Endothelial cell of umbilical vein (primary cell): Measurements from ENCODE around the gene ECI1. TPM values are rescaled to one million over a fixed set of nuclear protein-coding genes. Genes with fewer than 3 reads are reported as not detected.
A peak's percentile ranks its signal among the peaks of the same experiment; 100 is the strongest.

Experiments
- BruUV-seq: library from RNA; stranded (reverse); fragments of 400-500 nt; replicated peaks from 2 replicates; lab custom pipeline; 2021; lab: Mats Ljungman, UMichigan
- CTCF ChIA-PET: fragments of 300-600, 350-600 bp; sonication (Branson Sonifier 250); formaldehyde crosslinking; loops from one replicate; lab custom pipeline; 2021; ENCODE audit warnings: antibody characterized with exemption, inconsistent platforms; lab: Charles Lee
- POLR2A ChIA-PET: fragments of 300-600, 350-600 bp; sonication (Branson Sonifier 250); formaldehyde crosslinking; loops from one replicate; lab custom pipeline; 2021; ENCODE audit warnings: antibody characterized with exemption, inconsistent platforms; lab: Charles Lee
- DNase-seq: peaks from one replicate; pipeline ENCODE4 v3.0.0-alpha.2; 2011; ENCODE audit warnings: low read depth, low spot score
- FAIRE-seq: peaks from 2 replicates; lab custom pipeline; 2011; peaks lifted over from hg19 to GRCh38; lab: Jason Lieb, UNC
- H2AFZ ChIP-seq: 2 replicates; pipeline ENCODE4 v1.6.0; 2012; ENCODE audit warnings: low read depth, low read length, control low read depth, inconsistent platforms
- H3K27ac ChIP-seq: 2 replicates; pipeline ENCODE4 v1.5.1; 2011; ENCODE audit warnings: low read depth, mild to moderate bottlenecking, control low read depth, low read length, moderate library complexity; ENCODE audit not compliant: insufficient read depth
- H3K27me3 ChIP-seq, 2 experiments: 2 replicates each; pipeline versions ENCODE4 v1.6.0 to v1.6.1; 2011; ENCODE audit warnings: low read length in 2 of 2, mixed read lengths in 1 of 2; ENCODE audit not compliant: control insufficient read depth in 2 of 2, insufficient read depth in 2 of 2
- H3K36me3 ChIP-seq, 2 experiments: 2 replicates in 1 of 2; 3 replicates in 1 of 2; pipeline ENCODE4 v1.5.1; 2011; ENCODE audit warnings: low read length in 2 of 2, mild to moderate bottlenecking in 1 of 2, moderate library complexity in 1 of 2; ENCODE audit not compliant: control insufficient read depth in 2 of 2, insufficient read depth in 2 of 2; ENCODE audit errors: extremely low read depth in 1 of 2
- H3K4me1 ChIP-seq: 3 replicates; pipeline ENCODE4 v1.5.1; 2011; ENCODE audit warnings: mild to moderate bottlenecking, low read length; ENCODE audit not compliant: control insufficient read depth, insufficient read depth; ENCODE audit errors: extremely low read depth
- H3K4me2 ChIP-seq: 2 replicates; pipeline ENCODE4 v1.6.1; 2011; ENCODE audit warnings: low read length, control low read depth, mixed read lengths; ENCODE audit not compliant: insufficient read depth
- H3K4me3 ChIP-seq, 3 experiments: fragments of 200-600 bp in 1 of 3; sonication (generic), shearing (Covaris generic) in 1 of 3; replicated peaks in 1 of 3; 2 replicates each; pipeline ENCODE4 v1.5.1; 2011 to 2016; ENCODE audit warnings: control low read depth in 3 of 3, low read length in 3 of 3, mild to moderate bottlenecking in 2 of 3, inconsistent platforms in 1 of 3, low read depth in 1 of 3, moderate library complexity in 1 of 3; ENCODE audit not compliant: insufficient read depth in 1 of 3
- H3K79me2 ChIP-seq: 2 replicates; pipeline ENCODE4 v1.6.0; 2012; ENCODE audit warnings: low read length, inconsistent platforms; ENCODE audit not compliant: control insufficient read depth, insufficient read depth
- H3K9ac ChIP-seq: replicated peaks from 2 replicates; pipeline ENCODE3; 2011; ENCODE audit warnings: low read length, control low read depth; ENCODE audit not compliant: insufficient read depth; ENCODE audit errors: extremely low read depth
- H3K9me1 ChIP-seq: replicated peaks from 3 replicates; pipeline ENCODE4 v1.6.0; 2011; ENCODE audit warnings: mild to moderate bottlenecking, low read length; ENCODE audit not compliant: control insufficient read depth, insufficient read depth; ENCODE audit errors: extremely low read depth
- H3K9me3 ChIP-seq: replicated peaks from 2 replicates; pipeline ENCODE4 v1.5.1; 2012; ENCODE audit warnings: low read length, inconsistent platforms; ENCODE audit not compliant: control insufficient read depth, insufficient read depth
- H4K20me1 ChIP-seq: replicated peaks from 2 replicates; pipeline ENCODE3; 2011; ENCODE audit warnings: mild to moderate bottlenecking, low read length; ENCODE audit not compliant: control insufficient read depth, insufficient read depth; ENCODE audit errors: extremely low read depth
- EZH2 ChIP-seq: IDR thresholded peaks from 2 replicates; pipeline ENCODE4 v1.6.1; 2012; ENCODE audit warnings: borderline replicate concordance, low read depth, mild to moderate bottlenecking, moderate library complexity, low read length, inconsistent platforms; ENCODE audit not compliant: severe bottlenecking
- FOS ChIP-seq: IDR thresholded peaks from 2 replicates; pipeline ENCODE4 v1.6.1; 2011; ENCODE audit warnings: mild to moderate bottlenecking, low read length, moderate library complexity, borderline replicate concordance; ENCODE audit not compliant: insufficient read depth
- GATA2 ChIP-seq: IDR thresholded peaks from 2 replicates; pipeline ENCODE4 v1.7.0; 2011; ENCODE audit warnings: low read depth, mild to moderate bottlenecking, moderate library complexity, mixed read lengths, low read length; ENCODE audit not compliant: insufficient read length, insufficient read depth
- JUN ChIP-seq: IDR thresholded peaks from 2 replicates; pipeline ENCODE4 v1.6.1; 2011; ENCODE audit warnings: borderline replicate concordance, low read depth; ENCODE audit not compliant: insufficient read length, insufficient read depth
- MYC ChIP-seq: IDR thresholded peaks from one replicate; pipeline ENCODE4 v1.6.1; 2011; ENCODE audit warnings: mild to moderate bottlenecking, low read depth, low read length
- POLR2A ChIP-seq: IDR thresholded peaks from 2 replicates; pipeline ENCODE4 v1.6.1; 2012; ENCODE audit warnings: low read depth, mild to moderate bottlenecking, control low read depth, low read length
- POLR2AphosphoS5 ChIP-seq: IDR thresholded peaks from 2 replicates; pipeline ENCODE4 v1.6.1; 2012; ENCODE audit warnings: low read depth, mild to moderate bottlenecking, control low read depth, low read length, moderate library complexity; ENCODE audit not compliant: insufficient read depth
- dilution Hi-C: fragments of 300-500 bp; cut with MboI; formaldehyde crosslinking; loops from one replicate; pipeline ENCODE4 v1.15.0; 2019; ENCODE audit warnings: low sequenced_read_pairs; ENCODE audit not compliant: extremely low pct_ligation_motif_present
- intact Hi-C: fragments of 100-400 bp; cut with micrococcal nuclease; formaldehyde crosslinking; loops from one replicate; pipeline ENCODE4 v1.10.0; 2022
- polyA plus RNA-seq, 4 experiments: library from polyadenylated mRNA; depleted of rRNA in 3 of 4; stranded (reverse) in 3 of 4; unstranded in 1 of 4; fragments of >200 nt; gene quantifications; 2 replicates each; pipeline versions ENCODE4 v1.2.1 to v1.2.3, GENCODE V29; 2011 to 2012; ENCODE audit warnings: missing spikeins in 1 of 4
- total RNA-seq: library from RNA; stranded (reverse); gene quantifications from 2 replicates; pipeline ENCODE4 v1.2.3, GENCODE V29; 2021
- TF ChIP-seq, protein P1 (sequence below): IDR thresholded peaks from 2 replicates; pipeline ENCODE4 v1.6.1; 2011; ENCODE audit not compliant: insufficient read depth, insufficient read length
- TF ChIP-seq, protein P2 (sequence below), 2 donors: IDR thresholded peaks; 1 replicate in 1 of 2; 2 replicates in 1 of 2; pipeline ENCODE4 v1.5.1; 2011; ENCODE audit warnings: low read length in 2 of 2, mild to moderate bottlenecking in 2 of 2, moderate library complexity in 2 of 2, control low read depth in 1 of 2, inconsistent platforms in 1 of 2, low read depth in 1 of 2; ENCODE audit not compliant: insufficient read depth in 1 of 2; ENCODE audit errors: extremely low read depth in 1 of 2

Gene ECI1
- total and polyA plus RNA-seq, 2 donors (not counting 3 experiments of a cell fraction or from before 2014, with no cell fraction given): 43.6 to 48.3 TPM

DNA sequence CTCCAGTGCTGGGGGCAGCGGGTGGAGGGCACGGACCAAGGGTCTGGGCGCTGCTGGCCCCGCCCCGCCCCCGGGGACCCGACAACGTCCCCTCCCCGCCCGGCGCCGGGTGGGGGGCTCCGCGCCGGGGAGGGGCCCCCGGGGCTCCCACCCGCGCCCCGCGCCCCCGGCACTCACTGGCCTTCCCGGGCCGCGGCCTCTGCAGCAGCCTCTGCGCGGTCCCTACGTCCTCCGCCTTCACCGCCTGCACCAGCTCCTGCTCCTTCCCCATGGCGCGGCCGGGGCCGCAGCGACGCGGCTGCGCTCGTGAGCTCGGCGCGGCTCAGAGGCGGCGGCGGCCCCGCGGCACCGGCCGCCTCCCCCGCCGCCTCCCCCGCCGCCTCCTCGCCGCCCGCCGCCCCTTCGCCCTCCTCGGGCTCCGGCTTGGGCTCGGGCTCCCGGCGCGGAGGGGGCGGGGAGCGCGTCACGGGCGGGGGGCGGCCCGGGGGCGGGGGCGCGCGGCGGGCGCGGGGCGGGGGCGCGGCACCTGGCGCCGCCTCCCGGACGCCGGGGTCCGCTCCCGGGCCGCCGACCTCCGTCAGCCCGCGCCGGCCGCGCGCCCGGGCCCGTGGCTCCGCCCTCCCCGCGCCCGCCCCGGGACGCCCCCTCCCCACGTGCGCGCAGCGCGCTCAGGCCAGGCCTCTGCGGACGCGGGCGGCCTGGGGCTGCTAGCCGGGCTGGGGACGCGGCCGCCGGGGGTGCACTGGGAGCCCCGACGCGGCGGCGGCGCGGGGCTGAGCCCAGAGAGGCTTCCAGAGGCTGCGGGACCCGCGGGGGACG, 55.0 kb downstream of the ECI1 start, which contains the start of gene CASKIN1:
CASKIN1 (minus strand) TSS at position 444 of the 819 bp plus-strand sequence; CDS start at position 271, 173 bp downstream.
- CTCF ChIA-PET: interaction anchor here (1.5 to 1.6 kb wide), 2 partner anchors 55 to 56 kb away, joined by 3 to 4 read pairs; partner anchors contain the start of gene ECI1

More for the DNA sequence above, 55.0 kb downstream of the ECI1 start, which contains the start of gene CASKIN1:
- H3K4me1 ChIP-seq: no peaks in the 10 kb centered on the region
- no peak within 1 kb of the TSS for H2AFZ ChIP-seq
- H3K9ac ChIP-seq: no peak within 1 kb of the TSS
- no peaks in the 10 kb centered on the region for H3K79me2 ChIP-seq
- no peaks in the 10 kb centered on the region for H4K20me1 ChIP-seq
- POLR2A ChIA-PET: no interaction called here
- H3K4me3 ChIP-seq: peak within 1 kb of the TSS in 1 of 3 experiments; percentile 33
- DNase-seq (no peak), FAIRE-seq (no peak)
- H3K4me2 ChIP-seq: no peak within 1 kb of the TSS
- H3K27me3 ChIP-seq: peaks cover 28 to 39% of the 10 kb centered on the region in 2 experiments
- dilution Hi-C loops (no loop called here), intact Hi-C loops (loop anchor here (5.0 kb wide), 1 partner anchor 56 kb away; the partner anchor contains the start of gene ECI1)
- H3K27ac ChIP-seq: no peak within 1 kb of the TSS
- H3K36me3 ChIP-seq: no peaks in the 10 kb centered on the region
- no peaks in the 10 kb centered on the region for H3K9me3 ChIP-seq
- BruUV-seq: no TSS peak
- H3K9me1 ChIP-seq: no peaks in the 10 kb centered on the region
- TF ChIP-seq GATA2 (no peak), MYC (no peak), POLR2AphosphoS5 (no peak), POLR2A (no peak), JUN (no peak), FOS (no peak), EZH2 (no peak)
- TF ChIP-seq, protein P1, sequence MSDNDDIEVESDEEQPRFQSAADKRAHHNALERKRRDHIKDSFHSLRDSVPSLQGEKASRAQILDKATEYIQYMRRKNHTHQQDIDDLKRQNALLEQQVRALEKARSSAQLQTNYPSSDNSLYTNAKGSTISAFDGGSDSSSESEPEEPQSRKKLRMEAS: no peak
- TF ChIP-seq, protein P2, sequence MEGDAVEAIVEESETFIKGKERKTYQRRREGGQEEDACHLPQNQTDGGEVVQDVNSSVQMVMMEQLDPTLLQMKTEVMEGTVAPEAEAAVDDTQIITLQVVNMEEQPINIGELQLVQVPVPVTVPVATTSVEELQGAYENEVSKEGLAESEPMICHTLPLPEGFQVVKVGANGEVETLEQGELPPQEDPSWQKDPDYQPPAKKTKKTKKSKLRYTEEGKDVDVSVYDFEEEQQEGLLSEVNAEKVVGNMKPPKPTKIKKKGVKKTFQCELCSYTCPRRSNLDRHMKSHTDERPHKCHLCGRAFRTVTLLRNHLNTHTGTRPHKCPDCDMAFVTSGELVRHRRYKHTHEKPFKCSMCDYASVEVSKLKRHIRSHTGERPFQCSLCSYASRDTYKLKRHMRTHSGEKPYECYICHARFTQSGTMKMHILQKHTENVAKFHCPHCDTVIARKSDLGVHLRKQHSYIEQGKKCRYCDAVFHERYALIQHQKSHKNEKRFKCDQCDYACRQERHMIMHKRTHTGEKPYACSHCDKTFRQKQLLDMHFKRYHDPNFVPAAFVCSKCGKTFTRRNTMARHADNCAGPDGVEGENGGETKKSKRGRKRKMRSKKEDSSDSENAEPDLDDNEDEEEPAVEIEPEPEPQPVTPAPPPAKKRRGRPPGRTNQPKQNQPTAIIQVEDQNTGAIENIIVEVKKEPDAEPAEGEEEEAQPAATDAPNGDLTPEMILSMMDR (IDR thresholded peaks at IDR 0.05; ENCODE audit: extremely low read depth in 1 of 2, insufficient read depth in 1 of 2, low read depth in 1 of 2, low read length in 2 of 2): no peak
